ENCODE results near the gene AKAP13.

- TF ChIP-seq POLR2A (IDR thresholded peaks at IDR 0.05; ENCODE audit: low read depth, low read length) = no peak
- no peak for TF ChIP-seq TAF1 (IDR thresholded peaks at IDR 0.05; ENCODE audit: low read depth, low read length)
- TF ChIP-seq POLR2AphosphoS5 (IDR thresholded peaks at IDR 0.05; ENCODE audit: low read depth, low read length) = no peak
- no peak for TF ChIP-seq SPI1 (IDR thresholded peaks at IDR 0.05; ENCODE audit: low read depth, low read length)
Observed at GRCh38 chr15:85766001-85766831, 385.8 kb downstream of the AKAP13 start.

Data from GM12891 (cell line).